ENCODE results near the gene NEDD9. TPM values are rescaled to one million over a fixed set of nuclear protein-coding genes. Genes with fewer than 3 reads are reported as not detected.

NEDD9 gene
- total RNA-seq, 1 donor from 2014 or later: 10.3 TPM

- no peak for DNase-seq (ENCODE audit: extremely low spot score, unreplicated experiment)
Observed at GRCh38 chr6:11161031-11161956, 71.2 kb downstream of the NEDD9 start.

GRCh38 chr6:11160199-11160598, 72.3 kb downstream of the NEDD9 start:
- TF ChIP-seq CTCF (IDR thresholded peaks at IDR 0.05): no peak
- H3K4me1 Mint-ChIP-seq (ENCODE audit: unreplicated experiment): peaks cover 16% of the 10 kb centered on the region
- H3K9me3 Mint-ChIP-seq (ENCODE audit: unreplicated experiment): no peaks in the 10 kb centered on the region
- H3K27ac Mint-ChIP-seq (ENCODE audit: unreplicated experiment): no peak overlapping the region
- peaks cover 2% of the 10 kb centered on the region for H3K36me3 Mint-ChIP-seq (ENCODE audit: unreplicated experiment)
- H3K27me3 Mint-ChIP-seq (ENCODE audit: unreplicated experiment): no peaks in the 10 kb centered on the region
- no peak for DNase-seq (ENCODE audit: extremely low spot score, unreplicated experiment)
- no peak overlapping the region for H3K4me3 Mint-ChIP-seq (ENCODE audit: unreplicated experiment)

More at GRCh38 chr6:11161031-11161956, 71.2 kb downstream of the NEDD9 start:
- Mint-ChIP-seq H3K4me3 (ENCODE audit: unreplicated experiment) (no peak overlapping the region), H3K36me3 (ENCODE audit: unreplicated experiment) (no peaks in the 10 kb centered on the region), H3K27me3 (ENCODE audit: unreplicated experiment) (no peaks in the 10 kb centered on the region), H3K9me3 (ENCODE audit: unreplicated experiment) (no peaks in the 10 kb centered on the region), H3K4me1 (ENCODE audit: unreplicated experiment) (peaks cover 16% of the 10 kb centered on the region), H3K27ac (ENCODE audit: unreplicated experiment) (peak overlapping the region; percentile 83)
- TF ChIP-seq CTCF (IDR thresholded peaks at IDR 0.05): no peak

GRCh38 chr6:11155589-11155988, 76.9 kb downstream of the NEDD9 start:
- peaks cover under 1% of the 10 kb centered on the region for H3K4me1 Mint-ChIP-seq (ENCODE audit: unreplicated experiment)
- no peaks in the 10 kb centered on the region for H3K27me3 Mint-ChIP-seq (ENCODE audit: unreplicated experiment)
- H3K27ac Mint-ChIP-seq (ENCODE audit: unreplicated experiment): no peak overlapping the region

DNA sequence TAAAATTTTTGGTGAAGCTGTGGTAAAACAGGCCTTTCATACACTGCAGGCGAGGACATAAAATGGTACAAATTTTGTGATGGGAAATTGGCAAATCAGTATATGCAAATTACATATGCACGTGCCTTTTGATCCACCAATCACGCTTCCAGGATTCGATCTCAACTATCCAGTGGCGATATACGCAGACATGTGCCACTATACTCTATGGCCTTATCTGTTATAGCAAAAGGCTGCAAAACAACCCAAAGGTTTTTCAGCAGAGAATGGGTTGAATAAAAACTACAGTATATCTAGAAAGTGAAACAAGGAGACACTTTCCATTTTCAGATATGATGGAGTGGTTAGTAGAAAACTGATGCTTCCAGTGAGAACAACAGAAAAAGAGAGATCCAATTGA, 79.0 kb downstream of the NEDD9 start:
- Mint-ChIP-seq H3K27ac (ENCODE audit: unreplicated experiment) (no peak overlapping the region), H3K27me3 (ENCODE audit: unreplicated experiment) (no peaks in the 10 kb centered on the region), H3K4me1 (ENCODE audit: unreplicated experiment) (peaks cover 6% of the 10 kb centered on the region), H3K36me3 (ENCODE audit: unreplicated experiment) (peaks cover 2% of the 10 kb centered on the region), H3K4me3 (ENCODE audit: unreplicated experiment) (no peak overlapping the region), H3K9me3 (ENCODE audit: unreplicated experiment) (peaks cover 3% of the 10 kb centered on the region)
- TF ChIP-seq CTCF (IDR thresholded peaks at IDR 0.05): no peak
- no peak for DNase-seq (ENCODE audit: extremely low spot score, unreplicated experiment)

More at GRCh38 chr6:11155589-11155988, 76.9 kb downstream of the NEDD9 start:
- no peak for DNase-seq (ENCODE audit: extremely low spot score, unreplicated experiment)
- H3K9me3 Mint-ChIP-seq (ENCODE audit: unreplicated experiment): no peaks in the 10 kb centered on the region
- no peak for TF ChIP-seq CTCF (IDR thresholded peaks at IDR 0.05)
- peaks cover 2% of the 10 kb centered on the region for H3K36me3 Mint-ChIP-seq (ENCODE audit: unreplicated experiment)
- H3K4me3 Mint-ChIP-seq (ENCODE audit: unreplicated experiment): no peak overlapping the region

- no peak for TF ChIP-seq CTCF (IDR thresholded peaks at IDR 0.05)
- H3K36me3 Mint-ChIP-seq (ENCODE audit: unreplicated experiment): peaks cover 2% of the 10 kb centered on the region
- H3K4me1 Mint-ChIP-seq (ENCODE audit: unreplicated experiment): peaks cover 6% of the 10 kb centered on the region
- no peaks in the 10 kb centered on the region for H3K27me3 Mint-ChIP-seq (ENCODE audit: unreplicated experiment)
- H3K9me3 Mint-ChIP-seq (ENCODE audit: unreplicated experiment): peaks cover 3% of the 10 kb centered on the region
- H3K4me3 Mint-ChIP-seq (ENCODE audit: unreplicated experiment): no peak overlapping the region
- H3K27ac Mint-ChIP-seq (ENCODE audit: unreplicated experiment): no peak overlapping the region
- no peak for DNase-seq (ENCODE audit: extremely low spot score, unreplicated experiment)
Observed at GRCh38 chr6:11152581-11152980, 79.9 kb downstream of the NEDD9 start.

Measured in osteocyte (in vitro differentiated cells).